Measurements from ENCODE around the gene OR13A1.

GRCh38 chr10:45256246-45256645 is 59.2 kb downstream of the OR13A1 start:
- no peak for TF ChIP-seq CTCF (IDR thresholded peaks at IDR 0.05)
- TF ChIP-seq POLR2AphosphoS5 (IDR thresholded peaks at IDR 0.05), result no peak
- no peak for TF ChIP-seq POLR2A (IDR thresholded peaks at IDR 0.05)
- no peak for TF ChIP-seq EP300 (IDR thresholded peaks at IDR 0.05)

Measured in stomach (tissue), 4 donors.